HL-60 (cell line): Measurements from ENCODE around the gene ASRGL1.

Source experiments
- DNase-seq, 2 experiments: peaks; one replicate each; pipeline ENCODE4 v3.0.0-alpha.2; 2010 to 2020; ENCODE audit warnings: low read depth in 1 of 2, low spot score in 1 of 2
- H3K27ac ChIP-seq: fragments of 250-450 bp; sonication (Bioruptor Pico); replicated peaks from 2 replicates; pipeline ENCODE4 v1.5.1; 2020; ENCODE audit warnings: mild to moderate bottlenecking, moderate library complexity
- H3K27me3 ChIP-seq: fragments of 250-450 bp; sonication (Bioruptor Pico); 2 replicates; pipeline ENCODE4 v1.5.1; 2021; ENCODE audit warnings: mild to moderate bottlenecking, moderate library complexity; ENCODE audit not compliant: insufficient read depth, poor library complexity, severe bottlenecking
- H3K4me3 ChIP-seq: replicated peaks from 2 replicates; pipeline ENCODE4 v1.5.1; 2011; ENCODE audit warnings: mild to moderate bottlenecking, control low read depth, low read length; ENCODE audit not compliant: insufficient read depth
- GABPA ChIP-seq: IDR thresholded peaks from 2 replicates; pipeline ENCODE4 v1.6.1; 2012; ENCODE audit warnings: low read depth
- POLR2AphosphoS5 ChIP-seq: IDR thresholded peaks from 2 replicates; pipeline ENCODE4 v1.6.1; 2012; ENCODE audit warnings: low read depth
- SPI1 ChIP-seq: IDR thresholded peaks from 2 replicates; pipeline ENCODE4 v1.6.1; 2012; ENCODE audit warnings: low read depth, mild to moderate bottlenecking, borderline replicate concordance
- TF ChIP-seq, protein P1 (sequence below): IDR thresholded peaks from 2 replicates; pipeline ENCODE4 v1.6.1; 2012; ENCODE audit warnings: low read depth; ENCODE audit not compliant: insufficient replicate concordance
- TF ChIP-seq, protein P2 (sequence below): IDR thresholded peaks from one replicate; pipeline ENCODE4 v1.5.1; 2011; ENCODE audit warnings: low read length, control low read depth, inconsistent platforms; ENCODE audit not compliant: insufficient read depth

Gene ASRGL1

DNA sequence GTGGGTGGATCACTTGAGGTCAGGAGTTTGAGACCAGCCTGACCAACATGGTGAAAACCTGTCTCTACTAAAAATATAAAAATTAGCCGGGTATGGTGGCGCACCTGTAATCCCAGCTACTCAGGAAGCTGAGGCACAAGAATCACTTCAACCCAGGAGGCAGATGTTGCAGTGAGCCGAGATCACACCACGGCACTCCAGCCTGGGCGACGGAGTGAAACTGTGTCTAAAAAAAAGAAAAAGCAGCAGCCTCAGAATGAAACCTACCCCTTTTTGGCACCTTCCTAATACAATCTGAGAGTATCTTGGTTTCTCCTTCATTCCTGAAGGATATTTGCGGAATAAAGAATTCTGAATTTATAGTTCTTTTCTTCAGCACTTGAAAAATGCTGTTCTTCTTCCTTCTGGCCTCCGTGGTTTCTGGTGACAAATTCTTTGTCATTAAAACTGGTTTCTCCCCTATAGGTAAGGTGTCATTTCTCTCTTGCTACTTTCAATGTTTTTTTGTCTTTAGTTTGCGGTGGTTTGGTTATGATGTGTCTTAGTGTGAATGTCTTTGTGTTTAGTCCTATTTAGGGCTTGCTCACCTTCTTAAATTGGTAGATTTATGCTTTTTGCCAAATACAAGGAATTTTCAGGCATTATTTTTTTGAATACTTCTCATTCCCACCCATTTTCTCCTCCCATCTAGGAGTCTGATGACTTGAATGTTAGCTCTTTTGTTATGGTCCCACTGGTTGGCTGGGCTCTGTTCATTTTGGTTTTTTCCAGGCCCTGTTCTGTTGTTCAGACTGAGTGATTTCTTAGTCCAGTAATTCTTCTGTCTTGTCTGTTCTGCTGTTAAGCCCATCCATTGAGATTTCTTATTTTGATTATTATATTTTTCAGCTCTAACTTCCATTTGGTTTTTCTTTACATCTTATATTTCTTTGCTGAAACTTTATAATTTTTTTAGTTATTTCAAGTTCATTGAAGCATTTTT is 15.4 kb downstream of the ASRGL1 start:
- Histone ChIP-seq H3K27me3 (no peaks in the 10 kb centered on the region), H3K27ac (no peak overlapping the region), H3K4me3 (no peak overlapping the region)
- DNase-seq: no peak
- TF ChIP-seq SPI1 (no peak), GABPA (no peak), POLR2AphosphoS5 (no peak)
- TF ChIP-seq, protein P1, sequence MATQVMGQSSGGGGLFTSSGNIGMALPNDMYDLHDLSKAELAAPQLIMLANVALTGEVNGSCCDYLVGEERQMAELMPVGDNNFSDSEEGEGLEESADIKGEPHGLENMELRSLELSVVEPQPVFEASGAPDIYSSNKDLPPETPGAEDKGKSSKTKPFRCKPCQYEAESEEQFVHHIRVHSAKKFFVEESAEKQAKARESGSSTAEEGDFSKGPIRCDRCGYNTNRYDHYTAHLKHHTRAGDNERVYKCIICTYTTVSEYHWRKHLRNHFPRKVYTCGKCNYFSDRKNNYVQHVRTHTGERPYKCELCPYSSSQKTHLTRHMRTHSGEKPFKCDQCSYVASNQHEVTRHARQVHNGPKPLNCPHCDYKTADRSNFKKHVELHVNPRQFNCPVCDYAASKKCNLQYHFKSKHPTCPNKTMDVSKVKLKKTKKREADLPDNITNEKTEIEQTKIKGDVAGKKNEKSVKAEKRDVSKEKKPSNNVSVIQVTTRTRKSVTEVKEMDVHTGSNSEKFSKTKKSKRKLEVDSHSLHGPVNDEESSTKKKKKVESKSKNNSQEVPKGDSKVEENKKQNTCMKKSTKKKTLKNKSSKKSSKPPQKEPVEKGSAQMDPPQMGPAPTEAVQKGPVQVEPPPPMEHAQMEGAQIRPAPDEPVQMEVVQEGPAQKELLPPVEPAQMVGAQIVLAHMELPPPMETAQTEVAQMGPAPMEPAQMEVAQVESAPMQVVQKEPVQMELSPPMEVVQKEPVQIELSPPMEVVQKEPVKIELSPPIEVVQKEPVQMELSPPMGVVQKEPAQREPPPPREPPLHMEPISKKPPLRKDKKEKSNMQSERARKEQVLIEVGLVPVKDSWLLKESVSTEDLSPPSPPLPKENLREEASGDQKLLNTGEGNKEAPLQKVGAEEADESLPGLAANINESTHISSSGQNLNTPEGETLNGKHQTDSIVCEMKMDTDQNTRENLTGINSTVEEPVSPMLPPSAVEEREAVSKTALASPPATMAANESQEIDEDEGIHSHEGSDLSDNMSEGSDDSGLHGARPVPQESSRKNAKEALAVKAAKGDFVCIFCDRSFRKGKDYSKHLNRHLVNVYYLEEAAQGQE: no peak

DNA sequence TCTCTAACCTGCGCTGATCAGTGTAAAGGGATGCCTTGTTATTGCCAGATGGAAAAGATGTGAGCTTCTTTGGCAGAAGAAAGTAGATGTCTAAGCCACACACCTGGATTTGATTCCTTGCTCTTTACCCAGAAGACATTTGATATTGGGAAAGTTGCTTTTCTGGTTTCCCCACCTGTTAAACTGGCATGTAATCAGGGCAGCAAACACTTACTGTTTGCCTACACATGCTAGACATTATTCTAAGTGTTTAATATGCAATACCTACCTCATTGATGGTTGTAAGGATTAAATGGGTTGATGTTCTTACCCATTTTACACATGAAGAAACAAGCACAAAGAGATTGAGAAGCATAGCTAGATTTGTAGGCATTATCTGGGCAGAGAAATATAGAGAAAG is 16.6 kb downstream of the ASRGL1 start:
- H3K27ac ChIP-seq: no peak overlapping the region
- no peak overlapping the region for H3K4me3 ChIP-seq
- no peak for DNase-seq
- TF ChIP-seq, protein P2, sequence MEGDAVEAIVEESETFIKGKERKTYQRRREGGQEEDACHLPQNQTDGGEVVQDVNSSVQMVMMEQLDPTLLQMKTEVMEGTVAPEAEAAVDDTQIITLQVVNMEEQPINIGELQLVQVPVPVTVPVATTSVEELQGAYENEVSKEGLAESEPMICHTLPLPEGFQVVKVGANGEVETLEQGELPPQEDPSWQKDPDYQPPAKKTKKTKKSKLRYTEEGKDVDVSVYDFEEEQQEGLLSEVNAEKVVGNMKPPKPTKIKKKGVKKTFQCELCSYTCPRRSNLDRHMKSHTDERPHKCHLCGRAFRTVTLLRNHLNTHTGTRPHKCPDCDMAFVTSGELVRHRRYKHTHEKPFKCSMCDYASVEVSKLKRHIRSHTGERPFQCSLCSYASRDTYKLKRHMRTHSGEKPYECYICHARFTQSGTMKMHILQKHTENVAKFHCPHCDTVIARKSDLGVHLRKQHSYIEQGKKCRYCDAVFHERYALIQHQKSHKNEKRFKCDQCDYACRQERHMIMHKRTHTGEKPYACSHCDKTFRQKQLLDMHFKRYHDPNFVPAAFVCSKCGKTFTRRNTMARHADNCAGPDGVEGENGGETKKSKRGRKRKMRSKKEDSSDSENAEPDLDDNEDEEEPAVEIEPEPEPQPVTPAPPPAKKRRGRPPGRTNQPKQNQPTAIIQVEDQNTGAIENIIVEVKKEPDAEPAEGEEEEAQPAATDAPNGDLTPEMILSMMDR: no peak
- H3K27me3 ChIP-seq: no peaks in the 10 kb centered on the region

DNA sequence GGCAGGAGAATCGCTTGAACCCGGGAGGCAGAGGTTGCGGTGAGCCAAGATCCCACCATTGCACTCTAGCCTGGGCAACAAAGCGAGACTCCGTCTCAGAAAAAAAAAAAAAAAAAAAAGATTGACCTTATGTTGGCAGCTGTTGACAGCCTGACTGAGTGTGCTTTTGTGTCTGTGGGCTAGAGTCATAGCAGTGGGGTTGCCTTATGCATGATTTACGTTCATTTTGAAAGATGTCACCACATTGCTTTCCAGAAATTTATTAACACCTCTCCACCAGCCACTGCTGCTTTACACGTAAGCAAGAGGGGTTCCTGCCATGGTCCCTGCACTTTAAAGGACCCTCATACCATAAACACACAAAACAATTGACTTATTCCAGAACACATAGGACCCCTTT is 21.0 kb downstream of the ASRGL1 start:
- Histone ChIP-seq H3K27me3 (no peaks in the 10 kb centered on the region), H3K4me3 (no peak overlapping the region), H3K27ac (no peak overlapping the region)
- DNase-seq: no peak
- TF ChIP-seq, protein P2: no peak
- no peak for TF ChIP-seq SPI1
- TF ChIP-seq POLR2AphosphoS5: no peak
- no peak for TF ChIP-seq GABPA
- TF ChIP-seq, protein P1: no peak

DNA sequence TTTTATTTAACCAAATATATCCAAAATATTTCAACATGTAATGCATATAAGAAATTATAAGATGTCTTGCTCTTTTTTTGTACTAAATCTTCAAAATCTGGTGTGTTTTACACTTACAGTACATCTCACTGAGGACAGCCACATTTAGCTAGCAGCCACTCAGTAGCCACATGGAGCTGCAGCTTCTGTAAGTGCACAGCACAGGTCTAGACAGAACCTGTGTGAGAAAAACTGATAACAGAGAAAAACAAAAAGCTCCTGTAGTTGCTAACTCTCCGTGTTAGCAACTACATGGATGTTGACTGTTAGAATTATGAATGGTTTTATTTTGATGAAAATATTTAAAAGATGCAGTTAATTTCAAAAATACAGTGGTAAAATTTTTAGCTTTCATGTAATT is 22.2 kb downstream of the ASRGL1 start:
- H3K27me3 ChIP-seq: no peaks in the 10 kb centered on the region
- H3K27ac ChIP-seq: no peak overlapping the region
- no peak overlapping the region for H3K4me3 ChIP-seq
- DNase-seq: no peak
- TF ChIP-seq, protein P2: no peak
- TF ChIP-seq GABPA (no peak), POLR2AphosphoS5 (no peak), SPI1 (no peak)
- TF ChIP-seq, protein P1: no peak
